Limb (tissue), 2 donors: ENCODE data around the gene SHISA5.
A peak's percentile ranks its signal among the peaks of the same experiment; 100 is the strongest.

ENCODE experiments used
- DNase-seq, 2 donors: peaks; one replicate each; pipeline ENCODE4 v3.0.0-alpha.2; 2016; ENCODE audit errors: extremely low spot score in 2 of 2

The SHISA5 gene

DNA sequence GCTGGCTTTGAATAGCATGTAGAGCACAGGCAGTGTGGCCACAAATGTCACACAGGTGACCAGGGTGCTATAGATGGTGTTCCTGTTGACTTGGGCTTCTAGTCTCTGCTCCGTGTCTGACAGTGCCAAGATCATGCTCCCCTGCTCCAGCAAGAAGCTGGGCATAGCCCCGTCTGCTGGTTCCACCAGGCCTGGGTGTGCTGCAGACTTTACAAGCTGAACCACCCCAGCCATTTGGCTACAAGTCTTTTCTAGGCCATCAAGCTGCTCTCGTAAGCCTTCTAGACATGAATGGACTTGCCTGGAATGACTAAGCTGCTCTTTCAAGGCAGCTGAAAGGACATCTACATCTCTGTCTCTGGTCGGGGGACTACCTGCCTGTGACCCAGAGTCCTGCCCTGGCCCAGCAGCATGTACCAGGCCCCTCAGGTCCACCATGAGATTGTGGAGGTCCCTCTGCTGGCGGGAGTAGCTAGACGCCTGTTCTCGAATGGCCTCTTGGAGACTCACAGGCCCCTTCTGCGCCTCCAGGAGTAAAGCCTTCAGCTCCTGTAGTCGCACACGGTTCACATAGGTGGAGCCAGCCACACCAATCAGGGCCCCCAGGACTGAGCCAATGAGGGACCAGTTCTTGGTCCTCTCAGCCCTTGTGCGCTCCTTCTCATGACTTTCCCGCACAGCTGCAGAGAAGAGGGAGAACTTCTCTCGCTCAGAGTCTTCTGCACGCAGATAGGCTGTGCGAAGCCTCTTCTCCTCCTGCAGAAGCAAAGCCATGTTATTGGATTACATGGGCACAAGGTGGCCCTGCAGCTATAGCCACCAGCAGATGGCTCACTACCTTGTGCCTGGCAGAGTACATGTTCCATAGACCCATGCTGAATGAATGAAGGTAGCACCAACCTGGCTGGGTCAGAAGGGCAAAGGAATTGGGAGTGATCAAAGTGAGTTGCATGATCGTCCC is 71.3 kb downstream of the SHISA5 start:
- peak in 1 of 2 donors; percentile 29 for DNase-seq

DNA sequence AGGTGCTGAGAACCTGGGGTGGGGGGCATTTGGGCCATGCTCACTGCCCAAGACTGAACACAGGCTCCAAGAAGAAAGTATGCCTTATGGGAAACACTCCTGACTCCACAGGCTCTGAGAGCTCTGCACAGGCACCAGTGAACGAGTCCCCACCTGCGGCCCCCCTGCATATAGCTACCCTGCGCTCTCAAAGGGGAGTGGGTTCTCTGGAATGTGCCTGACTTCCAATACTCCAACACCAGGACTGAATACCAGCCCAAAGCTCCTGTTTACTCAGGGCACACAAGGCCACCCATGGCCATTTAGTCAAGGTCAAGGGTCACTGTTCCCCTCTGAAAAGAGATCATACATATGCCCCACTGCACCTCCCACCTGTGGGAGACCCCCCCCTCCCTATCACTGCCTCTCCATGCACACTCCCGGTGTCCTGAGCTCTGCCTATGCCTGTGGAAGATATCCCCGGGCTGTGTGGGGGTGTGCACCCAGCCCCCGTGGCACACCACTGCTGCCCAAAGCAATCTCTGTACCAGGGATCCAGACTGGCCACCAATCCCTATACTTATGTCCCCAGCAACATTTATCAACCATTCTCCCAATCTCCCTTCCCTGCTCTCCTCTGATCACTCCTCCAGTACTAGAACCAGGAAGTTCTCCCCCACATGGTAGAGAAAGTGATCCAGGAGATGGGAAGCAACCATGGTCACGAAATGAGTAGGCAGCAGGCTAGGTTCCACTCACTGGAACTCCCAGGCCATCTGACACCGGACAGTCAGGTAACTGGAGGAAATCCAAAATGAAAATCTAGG is 72.5 kb downstream of the SHISA5 start:
- no peak for DNase-seq

DNA sequence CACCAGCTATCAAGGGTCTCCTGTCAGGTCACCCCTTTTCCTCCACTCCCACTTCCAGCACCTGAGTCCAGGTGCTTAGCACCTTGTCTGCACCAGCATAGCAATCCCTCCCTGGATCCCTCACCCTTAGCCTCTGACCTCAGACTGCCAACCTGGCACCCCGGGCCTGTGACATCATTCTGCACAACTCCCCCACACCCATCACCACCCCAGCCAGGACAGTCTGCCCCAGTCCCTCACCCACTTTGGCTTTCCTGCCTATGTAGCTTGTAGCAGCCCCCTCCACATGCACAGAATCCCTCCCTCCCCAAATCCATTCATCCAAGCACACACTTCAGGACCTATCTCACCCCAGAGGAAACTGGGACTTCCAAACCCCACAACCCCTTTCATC is 73.3 kb downstream of the SHISA5 start:
- DNase-seq, result no peak

DNA sequence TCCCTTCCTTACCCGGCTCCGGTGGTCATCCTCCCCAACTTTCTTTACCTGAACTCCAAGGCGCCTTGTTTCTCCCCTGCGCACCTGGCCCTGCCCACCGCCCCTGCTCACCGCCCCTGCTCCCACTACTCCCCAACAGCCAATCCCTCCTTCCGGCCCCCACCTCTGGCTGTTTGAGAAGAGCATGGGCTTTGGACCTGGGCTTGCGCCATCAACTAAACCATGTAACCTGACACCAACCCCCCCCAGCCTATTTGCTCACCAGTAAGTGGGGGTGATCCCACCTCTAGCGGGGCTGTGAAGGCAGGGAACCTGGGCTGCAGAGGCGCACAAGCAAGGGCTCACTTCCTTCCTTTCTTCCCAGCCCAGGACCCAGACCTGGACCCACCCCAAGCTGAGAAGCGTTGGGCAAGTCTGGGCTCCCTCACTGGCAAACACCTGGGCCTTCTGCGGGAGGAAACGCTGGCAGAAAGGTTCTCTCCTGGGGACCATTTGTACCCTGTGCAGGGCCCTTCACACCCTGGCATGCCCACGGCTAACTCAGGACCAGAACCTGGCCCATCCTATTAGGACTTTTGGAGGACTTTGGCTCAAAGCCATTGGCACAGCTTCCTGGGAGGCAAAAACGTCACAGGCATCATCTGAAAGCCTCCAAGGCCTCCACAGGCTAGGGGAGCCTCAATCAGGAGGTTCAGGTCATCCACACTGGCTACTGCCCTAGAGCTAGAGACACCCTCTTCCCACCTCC is 73.8 kb downstream of the SHISA5 start, which contains the start of gene PLXNB1:
PLXNB1 (minus strand) TSS at position 127 of the 748 bp plus-strand sequence. CDS start 5,475 bp downstream, outside the sequence.
- DNase-seq, result peak; percentile 29 to 83

DNA sequence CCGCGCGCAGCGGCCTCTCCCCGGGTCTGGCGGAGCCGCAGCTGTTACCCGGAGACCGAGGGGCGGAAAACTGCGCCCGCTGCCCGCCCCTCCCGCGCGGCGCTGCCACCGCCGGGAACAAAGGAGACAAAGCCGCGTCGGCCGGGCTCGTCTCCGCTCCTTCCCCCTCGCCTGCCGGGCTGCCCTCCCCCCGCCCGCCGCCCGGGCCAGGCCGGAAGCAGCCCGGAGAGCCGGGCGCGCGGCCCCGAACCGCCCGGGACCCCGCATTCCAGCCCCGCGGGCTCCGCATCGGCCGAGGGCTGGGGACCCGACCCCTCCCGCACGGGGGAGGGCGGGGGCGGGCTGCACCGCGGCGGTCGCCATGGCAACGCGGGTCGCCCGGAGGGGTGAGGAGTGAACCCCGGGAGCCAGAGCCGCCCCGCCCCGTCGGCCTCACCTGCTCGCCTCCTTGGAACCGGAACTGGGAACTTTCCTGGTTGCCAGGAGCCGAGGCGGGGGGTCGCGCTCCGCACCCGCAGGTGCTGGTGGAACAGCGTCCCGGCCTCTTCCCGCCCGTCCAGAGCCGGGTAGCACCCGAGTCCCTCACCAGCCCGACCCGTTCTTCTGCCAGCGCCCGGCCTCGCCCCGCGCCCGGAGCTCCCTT is 74.5 kb downstream of the SHISA5 start:
- peak; percentile 15 to 84 for DNase-seq

DNA sequence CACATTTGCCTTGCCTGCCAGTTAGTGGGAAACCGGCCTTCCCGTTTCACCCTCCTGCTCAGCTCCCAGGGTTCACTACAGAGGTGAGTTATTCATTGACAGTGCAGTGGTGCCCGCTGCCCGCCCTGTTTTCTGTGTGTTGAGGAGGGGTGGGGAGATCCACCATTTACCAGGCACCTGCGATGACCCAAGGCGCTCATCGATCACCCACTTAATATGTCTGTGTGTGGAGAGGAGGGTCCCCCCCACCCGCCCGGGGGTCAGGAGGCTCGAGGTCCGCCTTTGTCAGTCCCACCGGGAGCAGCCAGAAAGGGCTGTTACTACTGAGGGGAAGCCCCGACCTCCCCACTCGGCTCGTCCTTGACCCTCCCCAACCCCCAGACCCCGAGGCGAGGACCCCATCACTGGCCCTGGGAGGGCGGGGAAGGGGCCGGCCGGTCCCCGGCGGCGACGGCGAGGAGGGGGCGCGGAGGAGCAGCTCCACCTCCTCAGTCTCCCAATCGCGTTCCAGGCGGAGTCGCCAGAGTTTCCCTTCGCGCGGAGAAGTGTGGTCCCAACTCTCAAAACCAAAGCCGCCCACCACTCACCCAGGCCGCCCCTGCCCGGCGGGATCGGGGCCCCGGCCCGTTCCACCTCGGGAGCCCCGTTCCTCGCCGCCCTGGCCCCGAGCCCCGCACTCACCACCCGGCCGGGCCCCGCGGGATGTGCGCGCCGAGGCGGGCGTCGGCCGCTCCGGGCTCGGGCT is 75.2 kb downstream of the SHISA5 start:
- peak; percentile 55 to 84 for DNase-seq

DNA sequence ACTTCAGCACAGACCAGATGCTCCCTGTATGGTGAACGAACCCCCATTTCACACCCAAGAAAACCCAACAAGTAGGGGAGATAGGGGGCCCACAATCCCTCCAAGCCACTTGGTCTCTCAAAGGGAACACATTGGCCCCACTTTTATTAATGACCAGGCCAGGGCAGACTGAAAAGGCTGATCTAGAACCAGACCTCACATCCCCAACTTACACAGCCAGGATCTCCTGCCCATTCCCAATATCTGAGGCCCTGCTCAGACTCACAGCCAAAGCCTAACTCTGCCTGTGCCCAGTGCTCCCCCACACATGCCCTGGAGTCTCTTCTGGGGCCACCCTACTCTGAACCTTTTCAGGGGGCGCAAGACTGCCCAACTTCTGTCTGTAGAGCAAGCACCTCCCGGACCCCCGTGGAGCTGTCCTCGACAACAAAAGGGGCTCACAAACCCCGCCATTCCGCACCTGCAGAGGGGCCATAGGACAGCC is 75.8 kb downstream of the SHISA5 start:
- peak in 1 of 2 donors; percentile 44 for DNase-seq

DNA sequence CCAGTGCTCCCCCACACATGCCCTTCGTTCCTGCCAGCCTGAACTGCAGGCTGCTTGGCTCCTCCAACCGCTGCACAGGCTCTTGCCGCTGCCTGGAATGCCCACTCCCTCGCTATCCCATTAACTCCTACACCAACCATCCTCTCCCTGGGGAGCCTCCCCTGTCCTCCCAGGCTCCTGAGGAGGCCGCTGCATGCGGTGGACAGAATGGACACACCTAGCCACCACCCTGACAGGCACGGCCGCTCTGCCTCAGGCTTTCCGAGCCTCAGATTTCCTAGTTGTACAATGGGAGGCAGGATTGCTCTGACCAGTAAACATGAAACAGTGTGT is 76.4 kb downstream of the SHISA5 start:
- DNase-seq, result no peak

DNA sequence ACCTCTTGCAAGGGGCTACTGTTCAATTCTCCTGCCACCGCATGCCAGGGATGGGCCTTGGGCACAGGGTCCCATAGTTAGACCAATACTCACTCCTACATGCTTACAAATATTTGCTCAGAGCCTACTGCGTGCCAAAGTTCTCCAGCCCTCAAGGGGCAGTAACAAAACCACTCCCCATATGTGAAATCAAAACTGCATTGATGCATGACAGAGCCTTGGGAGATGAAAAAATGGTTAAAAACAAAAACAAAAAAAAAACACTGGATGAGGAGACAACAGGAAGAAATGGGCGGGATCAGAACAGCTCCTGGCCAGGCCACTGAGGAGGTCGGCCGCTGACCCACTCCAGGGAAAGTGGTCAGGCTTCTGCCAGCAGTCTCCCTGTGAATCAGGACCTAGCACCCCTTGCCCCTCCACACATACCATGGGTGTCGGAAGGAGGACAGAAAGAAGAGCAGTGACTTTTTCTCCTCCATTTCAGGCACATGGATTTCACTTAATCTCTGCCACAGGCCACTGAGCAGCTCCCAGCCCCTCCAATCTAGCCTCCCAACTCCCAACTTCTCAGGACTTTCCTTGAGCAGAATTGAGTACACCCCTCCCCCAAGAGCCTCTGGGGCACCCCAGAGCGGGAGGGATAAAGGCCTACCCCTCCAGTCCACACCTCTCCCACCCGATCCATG is 76.9 kb downstream of the SHISA5 start:
- no peak for DNase-seq

DNA sequence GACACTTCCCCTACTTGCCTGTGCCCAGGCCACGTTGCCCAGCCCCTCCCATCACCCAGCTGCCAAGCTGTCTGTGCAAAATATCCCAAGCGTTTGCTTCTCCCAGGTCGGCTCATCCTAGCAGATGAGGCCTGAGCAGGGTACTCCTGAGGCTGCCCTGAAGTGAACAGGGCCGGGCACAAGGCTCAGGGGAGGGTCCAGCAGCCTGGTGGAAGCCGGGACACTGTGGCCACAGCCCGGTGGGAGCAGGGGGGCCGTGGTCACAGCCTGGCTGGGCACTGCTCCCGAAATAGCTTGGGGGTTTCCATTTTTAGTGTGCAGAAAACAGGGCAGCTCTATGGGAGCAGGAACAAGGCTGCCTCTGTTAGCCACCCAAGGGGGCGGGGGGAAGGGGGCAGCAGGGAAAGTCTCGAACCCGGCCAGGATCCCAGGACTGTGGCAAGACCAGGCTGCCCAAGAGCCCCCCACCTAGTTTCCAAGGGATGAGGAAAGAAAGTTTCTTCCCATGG is 77.5 kb downstream of the SHISA5 start:
- DNase-seq, result peak; percentile 30 to 63

DNA sequence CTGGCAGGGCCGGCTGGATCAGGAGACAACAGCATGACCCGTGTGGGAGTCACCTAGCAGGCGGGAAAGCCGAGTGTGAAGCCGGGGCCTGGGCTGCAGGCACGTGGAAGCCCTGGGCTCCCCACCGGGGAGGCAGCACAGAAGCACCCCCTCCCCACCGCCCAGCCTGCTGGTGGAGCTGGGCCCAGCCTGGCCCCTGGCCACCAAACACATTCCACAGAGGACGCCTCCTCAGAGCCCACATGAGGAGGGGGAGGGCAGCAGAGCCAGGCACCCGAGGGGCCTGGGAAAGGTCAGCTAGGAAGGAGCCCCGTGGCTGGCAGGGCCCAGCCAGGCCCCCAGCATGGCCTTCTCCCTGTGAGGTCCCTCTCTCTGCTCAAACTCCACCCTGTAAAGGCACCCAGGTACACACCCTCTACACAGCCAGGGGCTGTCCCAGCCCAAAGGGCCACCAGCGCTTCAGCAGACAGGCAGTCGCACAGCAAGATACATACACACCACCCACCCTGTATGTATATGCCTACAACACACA is 78.6 kb downstream of the SHISA5 start:
- peak in 1 of 2 donors; percentile 62 for DNase-seq

DNA sequence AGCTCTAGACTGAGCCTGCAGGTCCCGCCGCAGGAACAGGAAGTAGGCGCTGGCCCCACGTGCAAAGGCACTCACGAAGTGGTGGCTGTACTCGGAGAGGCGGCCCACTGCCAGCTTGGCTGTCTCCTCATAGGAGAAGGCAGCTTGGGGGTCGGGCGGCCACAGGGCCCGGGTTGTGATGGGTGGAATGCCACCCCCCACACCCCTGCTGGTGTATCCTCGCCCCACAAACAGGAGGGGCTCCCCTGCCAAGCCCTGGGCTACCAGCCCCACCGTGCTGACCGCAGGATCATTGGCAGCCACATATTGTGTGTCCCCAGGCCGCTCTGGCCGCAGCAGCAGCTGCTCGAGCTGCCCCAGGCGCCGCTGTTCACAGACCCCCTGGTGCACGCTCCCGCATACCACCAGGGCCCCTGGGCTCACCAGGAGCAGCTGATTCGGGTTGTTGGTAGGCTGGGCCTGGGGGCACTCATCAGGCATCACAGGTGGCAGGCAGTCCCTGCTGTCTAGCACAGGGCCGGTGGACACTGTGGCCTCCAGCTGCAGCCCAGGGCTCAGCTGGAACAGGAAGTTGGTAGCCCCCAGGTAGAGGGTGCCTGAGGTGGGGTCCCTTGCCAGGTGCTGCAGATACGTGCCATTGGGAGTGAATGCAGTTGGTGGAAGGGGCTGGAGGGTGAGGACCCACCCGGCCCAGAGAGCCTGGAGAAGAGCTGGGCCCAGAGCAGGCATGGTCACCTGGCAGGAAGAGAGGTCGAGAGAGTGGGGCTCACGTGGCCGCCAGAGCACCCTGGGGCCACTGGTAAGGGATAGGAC is 79.9 kb downstream of the SHISA5 start:
- DNase-seq, result no peak

DNA sequence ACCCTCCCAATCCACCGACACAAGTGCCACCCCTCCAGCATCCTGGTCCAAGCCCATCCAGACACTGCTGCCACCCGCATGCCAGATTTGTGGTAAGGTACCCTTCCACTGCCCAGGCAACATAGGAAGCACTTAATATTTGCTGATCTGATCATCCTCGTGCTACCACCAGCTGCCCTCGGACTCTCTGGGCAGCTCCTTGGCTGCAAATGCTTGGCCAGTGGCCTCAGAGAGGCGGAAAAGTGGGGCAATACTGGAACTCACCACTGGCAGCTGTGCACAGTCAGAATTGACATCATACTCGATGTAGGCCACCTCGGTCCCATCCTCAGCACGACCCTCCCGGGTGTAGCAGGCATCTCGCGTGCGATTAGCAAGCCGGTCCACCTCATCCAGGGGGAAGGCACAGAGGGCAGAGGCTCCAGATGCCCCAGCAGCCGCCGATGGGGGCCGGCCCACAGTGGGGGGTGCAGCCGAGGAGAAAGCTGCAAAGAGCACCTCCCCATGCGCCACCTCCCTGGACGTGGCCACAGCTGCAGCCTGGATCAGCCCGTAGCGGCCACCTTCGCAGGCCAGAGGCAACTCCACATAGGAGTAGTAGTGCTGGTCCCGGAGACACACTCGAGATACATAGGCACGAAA is 80.6 kb downstream of the SHISA5 start:
- DNase-seq, result no peak

DNA sequence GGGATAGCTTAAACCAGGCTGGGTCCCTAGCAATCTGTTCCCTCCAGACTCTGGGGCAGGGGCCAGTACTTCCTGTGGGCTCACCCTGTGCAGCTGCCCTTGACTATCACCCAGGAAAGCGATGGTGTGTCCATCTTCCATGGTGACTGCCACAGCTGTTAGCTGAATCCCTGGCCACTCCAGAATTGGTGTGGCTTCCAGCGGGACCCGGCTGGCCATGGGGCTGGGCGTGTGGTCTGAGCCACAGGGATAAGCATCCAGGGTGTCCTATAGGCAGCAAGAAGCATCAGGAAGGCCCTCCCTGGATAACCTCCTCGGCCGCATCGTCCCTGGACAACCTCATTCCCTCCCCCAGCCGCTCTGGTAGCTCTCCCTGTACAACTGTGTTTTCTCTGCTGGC is 81.3 kb downstream of the SHISA5 start:
- no peak for DNase-seq

DNA sequence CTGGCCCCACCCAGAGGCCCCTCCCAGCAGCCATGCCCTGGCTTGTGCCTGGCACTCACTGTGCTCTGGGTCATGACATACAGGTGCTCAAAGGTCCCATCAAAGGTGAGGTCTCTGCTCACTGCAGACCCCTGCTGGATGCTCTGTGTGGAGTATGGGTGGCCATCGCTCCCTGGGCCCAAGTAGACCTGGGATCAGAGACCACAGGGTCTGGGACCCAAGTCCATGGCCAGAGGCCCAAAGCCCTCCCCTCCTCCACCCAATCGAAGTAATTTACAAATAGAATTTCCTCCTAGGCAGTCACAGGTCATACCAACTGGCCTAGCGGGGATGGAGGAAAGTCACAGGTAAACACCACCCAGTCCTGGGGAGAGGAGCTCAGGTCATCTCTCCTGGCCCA is 81.7 kb downstream of the SHISA5 start:
- DNase-seq, result no peak

DNA sequence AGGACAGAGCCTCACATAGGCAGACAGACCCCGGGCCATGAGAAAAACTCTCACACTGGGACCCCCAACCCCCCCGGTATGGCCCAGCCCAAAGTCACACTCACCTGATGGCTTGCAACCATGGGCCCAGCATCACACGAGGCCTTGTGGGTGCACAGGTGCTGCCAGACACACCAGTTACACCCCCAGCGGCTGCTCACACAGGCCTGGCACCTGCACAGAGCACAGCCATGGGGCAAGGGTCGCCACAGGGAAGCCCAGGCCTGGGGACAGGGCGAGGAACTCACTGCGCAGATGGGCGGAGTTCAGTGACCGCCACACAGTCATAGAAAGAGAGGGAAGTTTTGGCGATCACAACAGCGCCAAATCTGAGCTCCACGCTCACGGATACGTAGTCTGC is 83.4 kb downstream of the SHISA5 start:
- no peak for DNase-seq

DNA sequence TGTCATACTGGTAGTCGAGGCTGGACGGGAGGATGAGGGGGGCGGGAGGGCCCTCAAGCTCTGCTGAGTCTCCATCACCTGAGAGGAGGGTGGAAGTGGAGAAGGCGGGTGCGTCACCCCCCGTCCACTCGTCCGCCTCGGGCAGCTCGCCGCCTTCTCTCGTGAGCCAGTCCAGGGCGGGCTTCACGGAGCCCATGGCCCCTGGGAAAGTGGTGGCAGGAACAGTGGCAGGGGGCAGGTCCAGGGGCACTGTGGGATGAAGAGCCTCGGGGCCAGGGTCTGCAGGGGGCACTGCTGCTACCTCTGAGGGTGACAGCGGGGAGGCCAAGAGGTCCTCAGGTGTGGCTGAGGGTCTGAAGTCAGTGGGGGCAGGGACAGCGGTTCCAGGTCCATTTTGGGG is 84.4 kb downstream of the SHISA5 start:
- DNase-seq, result no peak

DNA sequence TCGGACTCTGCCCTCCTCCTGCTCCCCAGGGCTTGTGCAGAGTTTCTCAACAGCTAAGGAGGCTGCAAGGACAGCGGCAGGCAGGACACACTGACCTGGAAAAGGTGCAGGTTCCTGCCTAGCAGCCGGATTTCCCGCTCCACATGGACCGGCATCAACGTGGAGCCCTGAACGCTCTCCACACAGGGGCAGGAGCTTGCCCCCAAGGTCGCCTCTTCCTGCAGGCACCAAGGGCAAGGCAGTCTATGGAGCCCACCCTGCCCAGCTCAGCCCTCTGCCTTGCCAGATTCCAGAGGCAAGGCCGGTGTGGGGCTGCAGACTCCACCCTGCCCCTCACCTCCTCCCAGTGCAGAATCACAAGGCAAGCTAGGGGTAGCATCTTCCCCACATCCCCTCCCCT is 84.8 kb downstream of the SHISA5 start:
- no peak for DNase-seq
